LHCN-M2 (cell line): ENCODE measurements around the gene CDH1. TPM values are rescaled to one million over a fixed set of nuclear protein-coding genes. Genes with fewer than 3 reads are reported as not detected.
"Not testable (repeated sequence)": the region's sequence is repeated elsewhere in the genome, so short reads cannot be mapped to it uniquely, and the experiment has no call there.

Source experiments
- DNase-seq: peaks from one replicate; pipeline ENCODE4 v3.0.0-alpha.2; 2012; ENCODE audit warnings: low read depth
- polyA plus RNA-seq: library from polyadenylated mRNA; unstranded; fragments of >200 nt; gene quantifications from one replicate; pipeline ENCODE4 v1.2.1, GENCODE V29; 2012; ENCODE audit warnings: missing spikeins
- total RNA-seq: library from RNA; depleted of rRNA; stranded (reverse); fragments of >200 nt; gene quantifications from 2 replicates; pipeline ENCODE4 v1.2.3, GENCODE V29; 2014; rRNA removed

Gene CDH1
- not detected in 2 replicates for total RNA-seq
- 0.15 TPM for polyA plus RNA-seq

DNA sequence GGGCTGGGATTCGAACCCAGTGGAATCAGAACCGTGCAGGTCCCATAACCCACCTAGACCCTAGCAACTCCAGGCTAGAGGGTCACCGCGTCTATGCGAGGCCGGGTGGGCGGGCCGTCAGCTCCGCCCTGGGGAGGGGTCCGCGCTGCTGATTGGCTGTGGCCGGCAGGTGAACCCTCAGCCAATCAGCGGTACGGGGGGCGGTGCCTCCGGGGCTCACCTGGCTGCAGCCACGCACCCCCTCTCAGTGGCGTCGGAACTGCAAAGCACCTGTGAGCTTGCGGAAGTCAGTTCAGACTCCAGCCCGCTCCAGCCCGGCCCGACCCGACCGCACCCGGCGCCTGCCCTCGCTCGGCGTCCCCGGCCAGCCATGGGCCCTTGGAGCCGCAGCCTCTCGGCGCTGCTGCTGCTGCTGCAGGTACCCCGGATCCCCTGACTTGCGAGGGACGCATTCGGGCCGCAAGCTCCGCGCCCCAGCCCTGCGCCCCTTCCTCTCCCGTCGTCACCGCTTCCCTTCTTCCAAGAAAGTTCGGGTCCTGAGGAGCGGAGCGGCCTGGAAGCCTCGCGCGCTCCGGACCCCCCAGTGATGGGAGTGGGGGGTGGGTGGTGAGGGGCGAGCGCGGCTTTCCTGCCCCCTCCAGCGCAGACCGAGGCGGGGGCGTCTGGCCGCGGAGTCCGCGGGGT, at the start of gene CDH1:
Gene CDH1, plus strand, starts transcription at position 247 of the 684 bp plus-strand sequence. Its CDS starts 124 bp downstream, at position 371.
- no peak for DNase-seq

DNA sequence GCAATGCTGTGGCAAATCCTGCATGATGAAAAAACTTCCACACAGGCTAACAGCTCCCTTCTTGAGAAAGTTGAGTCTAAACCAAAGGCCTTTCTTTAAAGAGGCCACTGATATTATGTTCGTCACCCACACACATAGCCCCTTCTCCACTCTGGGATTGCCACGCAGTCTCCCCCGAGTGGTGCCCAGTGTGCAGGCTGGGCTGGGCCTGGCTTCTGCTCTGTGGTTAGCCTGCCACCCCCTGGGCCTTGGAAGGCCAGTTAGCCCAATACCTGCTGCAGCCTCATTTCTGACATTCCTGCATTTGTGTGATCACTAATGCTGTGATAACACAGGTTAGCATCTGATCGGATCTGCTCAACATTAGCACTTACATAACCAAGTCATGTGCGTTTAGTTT, 47.2 kb upstream of the CDH1 start:
- DNase-seq, result no peak

- no peak for DNase-seq
Measured at GRCh38 chr16:68695575-68695974, 41.5 kb upstream of the CDH1 start.

- DNase-seq, result no peak
Measured at GRCh38 chr16:68696514-68696913, 40.6 kb upstream of the CDH1 start.

GRCh38 chr16:68698091-68698490, 39.0 kb upstream of the CDH1 start:
- DNase-seq, result no peak

DNA sequence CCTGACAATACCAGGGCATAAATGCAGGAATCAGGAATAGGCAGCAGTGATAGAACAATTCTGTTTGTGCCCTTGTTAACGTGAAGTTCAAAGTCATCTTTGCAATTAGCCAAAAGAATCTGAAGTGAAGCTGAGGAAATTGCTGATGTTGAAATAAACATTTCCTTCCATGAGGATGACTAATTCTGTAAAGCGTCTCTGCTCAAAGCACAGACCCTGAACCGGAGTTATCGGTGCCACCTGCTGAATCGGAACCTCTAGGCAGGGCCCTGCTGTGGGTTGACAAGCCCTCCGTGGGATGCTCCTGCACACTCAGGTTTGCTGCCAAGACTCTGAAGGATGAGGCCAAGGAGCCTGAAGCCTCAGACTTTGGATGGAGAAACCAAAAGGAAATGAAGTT, 37.0 kb upstream of the CDH1 start:
- DNase-seq, result no peak

DNA sequence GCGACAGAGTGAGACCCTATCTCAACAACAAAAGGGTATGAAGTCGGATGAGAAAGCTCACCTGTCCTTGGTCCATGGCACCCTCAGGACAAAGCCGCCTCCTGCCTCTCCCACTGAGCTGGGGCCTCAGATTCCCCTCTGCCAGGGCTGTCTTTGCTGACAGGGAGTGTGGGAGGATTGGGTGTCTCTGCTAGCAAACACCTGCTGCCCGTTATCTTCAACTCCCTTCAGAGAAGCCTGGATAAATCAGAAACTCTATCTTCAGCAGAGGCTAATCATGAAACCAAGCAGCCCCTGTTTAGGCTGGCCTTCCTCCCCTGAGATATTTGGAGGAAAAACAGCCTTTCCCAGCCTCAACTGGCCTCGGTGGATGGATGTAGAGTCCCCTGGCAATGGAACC, 36.3 kb upstream of the CDH1 start:
- DNase-seq, result no peak

GRCh38 chr16:68704232-68704867, 32.7 kb upstream of the CDH1 start:
- peak; percentile 59 for DNase-seq

GRCh38 chr16:68707340-68708152, 29.5 kb upstream of the CDH1 start:
- peak; percentile 90 for DNase-seq

- no peak for DNase-seq
Measured at GRCh38 chr16:68710211-68710610, 26.9 kb upstream of the CDH1 start.

DNA sequence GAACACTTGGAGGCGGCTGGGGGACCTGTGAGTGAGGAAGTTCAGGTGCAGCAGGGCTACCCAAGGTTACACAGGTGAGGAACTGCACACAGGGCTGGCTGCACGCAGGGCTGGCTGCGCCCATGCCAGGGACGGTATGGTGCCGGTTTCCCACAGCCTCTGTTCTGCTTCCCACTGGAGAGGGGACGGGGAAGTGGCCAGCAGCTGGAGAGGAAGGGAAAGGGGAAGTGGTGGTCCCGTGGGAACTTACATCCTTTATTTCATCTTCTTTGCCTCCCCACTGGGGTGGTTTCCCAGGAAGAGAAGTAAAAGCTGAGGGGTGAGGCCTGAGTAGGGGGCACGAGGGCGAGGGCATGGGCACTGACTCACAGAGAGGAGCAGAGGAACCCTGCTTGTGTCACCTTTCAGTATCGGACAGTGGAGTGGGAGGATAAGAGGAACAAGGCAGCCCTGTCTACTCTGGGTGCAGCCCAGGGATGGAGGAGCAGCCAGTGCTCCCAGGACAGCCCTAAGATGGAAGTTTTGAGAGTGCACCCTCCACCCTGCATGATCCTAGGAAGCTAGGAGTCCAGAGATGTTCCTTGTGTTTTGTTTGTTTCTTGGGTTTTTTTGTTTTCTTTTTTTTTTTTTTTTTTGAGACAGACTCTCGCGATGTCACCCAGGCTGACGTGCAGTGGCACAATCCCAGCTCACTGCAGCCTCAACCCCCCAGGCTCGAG, 25.5 kb upstream of the CDH1 start:
- no peak for DNase-seq

DNA sequence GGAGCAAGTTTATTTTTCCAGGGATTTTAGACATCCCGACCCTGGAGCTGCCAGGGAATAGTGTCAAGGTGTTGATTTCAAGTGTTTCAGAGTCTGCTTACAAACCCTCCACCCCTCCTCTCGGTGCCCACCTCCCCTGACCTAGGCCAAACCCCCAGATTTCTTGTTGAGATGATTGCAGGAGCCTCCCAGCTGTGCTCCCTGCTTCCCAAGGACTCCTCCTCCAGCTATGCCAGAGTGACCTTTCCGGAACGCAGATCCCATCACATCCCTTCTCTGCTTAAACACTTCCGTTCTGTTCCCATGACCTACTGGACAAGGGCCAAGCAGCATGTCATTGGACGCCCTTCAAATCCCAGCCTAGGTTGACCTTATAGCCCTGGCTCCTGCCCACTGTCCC, 23.7 kb upstream of the CDH1 start:
- no peak for DNase-seq

- no peak for DNase-seq
Measured at GRCh38 chr16:68715471-68715870, 21.6 kb upstream of the CDH1 start.

DNA sequence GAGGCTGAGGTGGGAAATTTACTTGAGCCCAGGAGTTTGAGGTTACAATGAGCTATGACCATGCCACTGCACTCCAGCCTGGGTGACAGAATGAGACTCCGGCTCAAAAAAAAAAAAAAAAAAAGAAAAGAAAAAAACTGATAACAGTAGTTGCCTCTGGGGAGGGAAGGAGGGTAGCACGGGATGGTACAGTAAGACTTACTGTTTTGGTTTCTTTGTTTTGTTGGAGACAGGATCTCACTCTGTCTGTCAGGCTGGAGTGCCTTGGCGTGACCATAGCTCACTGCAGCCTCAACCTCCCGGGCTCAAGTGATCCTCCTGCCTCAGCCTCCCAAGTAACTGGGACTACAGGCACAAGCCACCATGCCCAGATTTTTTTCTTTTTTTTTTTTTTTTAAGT, 20.6 kb upstream of the CDH1 start:
- not testable (repeated sequence) for DNase-seq

GRCh38 chr16:68717684-68718083, 19.4 kb upstream of the CDH1 start:
- DNase-seq, result no peak

- no peak for DNase-seq
Measured at GRCh38 chr16:68718590-68718989, 18.5 kb upstream of the CDH1 start.

- no peak for DNase-seq
Measured at GRCh38 chr16:68719993-68720489, 17.1 kb upstream of the CDH1 start.

GRCh38 chr16:68722119-68723024, 14.7 kb upstream of the CDH1 start:
- no peak for DNase-seq

DNA sequence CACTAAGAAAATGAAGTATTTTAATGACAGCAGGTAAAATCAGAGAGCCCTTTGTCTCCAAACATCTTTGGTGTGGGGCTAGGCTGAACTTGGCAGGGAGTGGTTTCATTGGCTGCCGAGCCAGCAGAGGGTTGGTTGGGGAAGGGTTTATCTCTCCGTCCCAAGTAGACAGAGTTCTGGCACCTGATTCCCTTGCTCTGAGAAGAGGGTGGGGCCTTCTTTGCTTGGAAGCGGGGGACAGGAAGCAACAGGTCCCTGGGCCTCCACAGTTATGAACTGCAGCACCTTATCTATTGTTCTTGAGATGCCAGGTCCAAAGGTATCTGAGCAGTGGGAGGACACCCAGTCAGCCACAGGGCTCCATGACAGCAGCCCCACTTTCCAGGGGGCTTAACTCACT, 12.3 kb upstream of the CDH1 start:
- no peak for DNase-seq

DNA sequence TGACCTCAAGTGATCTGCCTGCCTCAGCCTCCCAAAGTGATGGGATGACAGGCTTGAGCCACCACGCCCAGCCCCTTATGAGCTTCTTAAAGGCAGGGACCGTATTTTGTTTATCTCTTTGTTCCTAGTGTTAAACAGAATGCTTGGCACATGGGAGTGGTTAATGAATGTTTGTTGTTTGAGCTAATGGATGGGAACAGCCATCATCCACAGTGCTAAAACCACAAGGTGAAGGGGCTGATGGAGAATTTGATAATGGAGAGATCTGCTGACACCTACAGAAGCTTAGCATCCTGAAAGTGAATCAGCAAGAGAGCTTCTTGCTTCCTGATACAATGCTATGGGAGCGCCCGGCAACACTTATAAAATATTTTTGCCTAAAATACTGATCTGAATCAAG, 8.6 kb upstream of the CDH1 start:
- DNase-seq, result no peak

GRCh38 chr16:68731637-68732036, 5.5 kb upstream of the CDH1 start:
- no peak for DNase-seq
